NCI-H2227 (cell line): ENCODE results near the gene LPAR6.
"Not testable (repeated sequence)": the region's sequence is repeated elsewhere in the genome, so short reads cannot be mapped to it uniquely, and the experiment has no call there.

ENCODE experiments used
- DNase-seq: peaks from one replicate; lab custom pipeline; 2025; ENCODE audit not compliant: unreplicated experiment; lab: John Stamatoyannopoulos, UW

LPAR6 gene, protein sequence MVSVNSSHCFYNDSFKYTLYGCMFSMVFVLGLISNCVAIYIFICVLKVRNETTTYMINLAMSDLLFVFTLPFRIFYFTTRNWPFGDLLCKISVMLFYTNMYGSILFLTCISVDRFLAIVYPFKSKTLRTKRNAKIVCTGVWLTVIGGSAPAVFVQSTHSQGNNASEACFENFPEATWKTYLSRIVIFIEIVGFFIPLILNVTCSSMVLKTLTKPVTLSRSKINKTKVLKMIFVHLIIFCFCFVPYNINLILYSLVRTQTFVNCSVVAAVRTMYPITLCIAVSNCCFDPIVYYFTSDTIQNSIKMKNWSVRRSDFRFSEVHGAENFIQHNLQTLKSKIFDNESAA

DNA sequence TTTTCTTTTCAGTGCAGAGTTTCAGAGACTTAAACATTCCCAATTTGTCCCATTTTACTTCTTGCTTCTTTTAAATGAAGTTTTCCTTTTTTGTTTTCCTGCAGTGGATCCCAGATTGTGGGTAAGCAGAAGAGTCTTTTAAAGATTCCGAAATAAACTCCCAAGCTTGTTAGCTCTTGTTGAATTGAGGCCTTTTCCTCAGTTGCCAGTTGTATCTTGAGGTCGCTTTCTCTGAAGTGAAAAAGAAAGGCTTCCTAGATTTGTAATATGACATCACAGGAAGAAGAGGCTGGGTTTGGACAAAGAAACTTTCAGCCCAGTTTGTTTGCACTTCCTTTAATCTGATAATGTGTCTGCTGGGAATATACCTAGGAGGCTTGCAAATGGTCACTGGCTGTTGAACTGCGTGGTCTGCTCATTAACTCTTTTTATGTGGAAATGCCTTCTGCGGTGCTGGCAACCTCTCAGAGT, at the start of gene LPAR6:
LPAR6 (minus strand) TSS at position 233 of the 471 bp plus-strand sequence. CDS start 690 bp downstream, outside the sequence.
- no peak for DNase-seq

DNA sequence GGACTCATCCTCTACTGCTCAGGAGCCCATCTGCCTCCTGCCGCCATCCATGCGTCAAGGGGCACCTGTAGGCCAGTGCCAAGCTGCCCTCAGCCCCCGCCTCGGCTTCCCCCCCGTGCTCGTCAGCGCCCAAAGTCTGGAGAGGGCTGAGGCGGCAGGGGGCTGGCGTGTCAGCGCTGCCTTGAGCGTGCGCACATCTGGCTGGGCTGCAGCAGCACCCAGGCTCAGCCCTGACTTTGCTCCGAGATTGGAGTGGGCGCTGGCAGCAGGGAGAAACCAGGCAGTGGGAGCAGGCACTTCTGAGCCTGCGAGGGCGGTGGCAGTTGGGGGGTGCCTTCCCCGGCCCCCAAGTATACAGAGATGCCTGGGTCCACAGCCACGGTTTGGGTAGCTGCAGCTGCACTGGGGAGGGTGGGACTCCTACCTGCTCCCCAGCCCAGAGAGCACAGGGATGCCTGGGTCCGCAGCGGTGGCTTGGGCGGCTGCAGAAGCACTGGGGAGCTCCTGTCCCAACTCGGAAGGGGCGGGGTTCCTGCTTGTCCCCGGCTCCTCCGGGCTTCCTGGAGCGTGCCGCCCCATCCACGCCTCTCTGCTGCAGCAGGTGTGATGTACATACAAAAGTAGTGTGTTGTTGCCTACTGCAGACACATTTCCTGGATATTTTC, 44.8 kb upstream of the LPAR6 start:
- DNase-seq: no peak

DNA sequence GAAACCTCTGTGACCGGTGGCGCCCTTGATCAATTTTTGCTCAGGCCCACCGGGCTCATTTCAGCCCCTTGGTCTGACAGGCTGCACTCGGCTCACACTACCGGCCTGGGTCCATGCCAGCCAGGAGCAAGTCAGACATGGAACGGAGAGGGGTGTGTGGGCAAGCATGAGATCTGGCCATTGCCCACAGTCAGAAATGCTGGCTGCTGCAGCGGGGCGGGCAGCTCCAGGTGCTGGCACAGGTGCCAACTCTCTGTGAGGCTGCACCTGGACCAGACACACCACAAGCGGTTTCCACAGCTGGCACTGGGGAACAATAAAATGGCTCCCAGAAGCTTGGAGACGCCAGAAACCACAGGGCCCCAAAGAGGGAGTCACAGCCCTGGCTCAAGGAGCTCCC, 43.6 kb upstream of the LPAR6 start:
- DNase-seq: no peak

DNA sequence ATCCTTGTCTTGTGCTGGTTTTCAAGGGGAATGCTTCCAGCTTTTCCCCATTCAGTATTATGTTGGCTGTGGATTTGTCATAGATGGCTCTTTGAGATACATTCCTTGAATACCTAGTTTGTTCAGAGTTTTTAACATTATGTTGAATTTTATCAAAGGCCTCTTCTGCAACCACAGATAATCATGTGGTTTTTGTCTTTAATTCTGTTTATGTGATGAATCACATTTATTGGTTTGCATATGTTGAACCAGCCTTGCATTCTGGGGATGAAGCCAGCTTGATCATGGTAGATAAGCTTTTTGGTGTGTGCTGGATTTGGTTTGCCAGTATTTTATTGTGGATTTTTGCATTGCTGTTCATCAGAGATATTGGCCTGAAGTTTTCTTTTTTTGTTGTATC, 38.3 kb upstream of the LPAR6 start:
- DNase-seq: not testable (repeated sequence)

DNA sequence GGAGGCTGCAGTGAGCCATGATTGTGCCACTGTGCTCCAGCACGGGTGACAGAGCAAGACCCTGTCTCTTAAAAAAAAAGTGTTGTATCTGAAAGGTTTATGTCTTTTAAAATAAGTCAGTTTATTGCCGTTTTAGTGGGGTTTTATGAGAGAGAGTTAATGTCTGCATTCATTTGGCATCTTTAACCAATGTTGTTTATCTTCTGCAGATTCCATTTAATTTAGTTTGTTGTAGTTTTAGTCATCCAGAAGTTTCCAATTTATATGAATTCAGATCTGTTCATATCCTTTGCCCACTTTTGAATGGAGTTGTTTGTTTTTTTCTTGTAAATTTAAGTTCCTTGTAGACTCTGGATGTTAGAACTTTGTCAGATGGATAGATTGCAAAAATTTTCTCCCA, 36.7 kb upstream of the LPAR6 start:
- no peak for DNase-seq

DNA sequence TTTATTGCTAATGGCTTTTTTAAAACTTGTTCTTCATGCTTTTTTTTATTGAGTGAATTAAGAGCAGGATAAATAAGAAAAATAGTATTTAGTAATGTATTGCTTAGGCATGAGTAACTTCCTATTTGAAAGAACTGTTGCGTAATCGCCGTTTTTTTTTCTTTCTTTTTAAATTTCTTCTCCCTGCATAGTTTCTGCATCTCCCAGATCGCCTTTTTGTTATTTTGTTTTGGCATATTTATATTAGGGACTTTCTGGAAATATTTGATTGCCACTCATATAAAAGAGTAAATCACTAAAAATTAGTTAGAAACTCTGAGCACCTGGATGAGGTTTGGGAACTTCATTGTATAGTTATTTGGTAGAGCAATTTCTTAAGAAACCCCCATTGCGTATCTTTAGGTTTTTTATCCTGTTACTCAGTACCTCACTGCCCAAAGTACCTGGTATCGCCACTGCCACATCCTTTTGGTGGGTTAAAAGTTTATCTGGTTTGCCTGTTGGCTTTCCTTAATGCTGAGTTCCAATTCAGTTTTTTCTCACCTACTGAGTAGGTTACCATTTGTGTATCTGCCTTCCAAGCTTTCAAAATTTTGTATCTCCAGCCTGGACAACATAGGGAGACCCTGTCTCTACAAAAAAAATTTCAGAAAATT, 36.2 kb upstream of the LPAR6 start:
- no peak for DNase-seq

DNA sequence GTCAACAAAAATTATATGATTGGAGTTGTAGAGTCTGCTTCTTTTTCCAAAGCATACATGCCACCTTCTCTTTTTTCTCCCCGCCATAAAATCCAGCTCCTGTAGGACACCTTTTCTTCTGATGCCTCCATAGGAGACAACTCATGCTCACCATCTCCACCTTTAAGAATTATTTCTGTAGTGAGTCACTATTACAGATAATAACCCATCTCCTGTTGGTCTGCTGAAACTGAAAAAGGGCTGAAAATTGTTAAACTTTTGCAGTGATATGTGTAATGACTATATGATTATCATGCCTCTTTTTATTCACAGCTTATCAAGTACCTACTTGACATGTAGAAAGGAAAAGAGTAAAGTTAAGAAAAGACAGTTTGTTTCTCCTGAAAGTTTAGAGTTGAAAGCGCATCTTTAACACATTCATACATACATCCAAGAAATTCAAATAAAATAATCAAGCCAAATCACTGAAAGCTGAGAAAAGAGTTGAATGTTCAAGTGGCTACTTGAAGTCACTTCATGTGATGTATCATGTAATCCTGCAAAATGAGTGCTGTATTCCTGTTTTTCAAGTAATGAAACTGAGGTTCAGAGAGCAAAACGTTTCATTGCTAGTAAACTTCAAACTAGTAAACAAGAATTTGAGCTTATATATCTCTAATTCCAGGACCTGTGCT, 35.5 kb upstream of the LPAR6 start:
- no peak for DNase-seq

DNA sequence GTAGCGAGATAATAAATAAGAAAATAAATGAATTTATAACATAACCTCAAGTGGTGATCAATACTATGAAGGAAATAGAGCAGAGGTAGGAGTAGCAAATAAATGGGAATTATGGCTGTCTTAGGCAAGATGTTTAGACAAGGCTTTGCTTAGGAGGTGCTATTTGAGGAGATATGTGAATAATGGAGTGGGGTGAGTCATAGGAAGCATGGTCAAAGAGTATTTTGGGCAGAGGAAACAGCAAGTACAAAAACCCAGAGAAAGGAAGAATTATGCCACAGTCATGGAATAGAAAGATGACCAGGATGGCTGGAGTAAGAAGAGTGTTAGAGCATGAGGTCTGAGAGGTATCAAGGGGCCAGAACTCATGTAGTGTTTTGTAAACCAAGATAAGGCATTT, 33.6 kb upstream of the LPAR6 start:
- no peak for DNase-seq

DNA sequence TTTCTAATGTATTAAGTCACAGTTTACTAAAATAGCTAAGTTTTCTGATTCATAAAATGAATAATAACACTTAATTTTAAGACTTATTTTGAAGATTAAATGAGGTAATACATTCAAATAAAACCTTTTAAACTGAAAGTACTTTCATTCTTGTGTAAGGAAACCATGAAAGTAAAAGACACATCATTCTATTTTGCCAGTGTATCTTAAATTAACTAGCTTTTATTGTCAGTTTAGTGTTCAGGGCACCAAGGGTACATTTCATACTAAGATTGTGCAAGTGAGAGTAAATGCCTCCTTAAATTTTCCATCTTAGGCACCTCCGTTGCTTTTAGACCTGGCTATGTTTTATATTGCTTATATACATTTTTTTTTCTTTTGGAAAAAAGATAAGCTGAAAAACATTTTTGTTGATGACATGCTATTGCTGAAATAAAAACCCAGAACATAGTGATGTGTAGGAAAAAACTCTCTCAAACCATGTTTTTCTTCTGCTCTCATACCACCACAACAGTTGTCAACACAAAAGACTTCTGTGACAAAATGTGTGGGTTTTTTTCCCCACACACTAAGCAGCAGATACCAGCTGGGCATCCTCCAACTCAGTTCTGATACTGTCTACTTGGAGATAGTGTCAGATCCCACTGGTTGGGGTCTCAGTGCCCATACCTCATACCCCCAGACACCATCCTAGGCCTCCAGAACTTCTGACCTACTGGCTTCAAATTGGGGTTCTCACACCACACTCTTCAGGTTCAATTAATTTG, 30.7 kb upstream of the LPAR6 start:
- DNase-seq: no peak

DNA sequence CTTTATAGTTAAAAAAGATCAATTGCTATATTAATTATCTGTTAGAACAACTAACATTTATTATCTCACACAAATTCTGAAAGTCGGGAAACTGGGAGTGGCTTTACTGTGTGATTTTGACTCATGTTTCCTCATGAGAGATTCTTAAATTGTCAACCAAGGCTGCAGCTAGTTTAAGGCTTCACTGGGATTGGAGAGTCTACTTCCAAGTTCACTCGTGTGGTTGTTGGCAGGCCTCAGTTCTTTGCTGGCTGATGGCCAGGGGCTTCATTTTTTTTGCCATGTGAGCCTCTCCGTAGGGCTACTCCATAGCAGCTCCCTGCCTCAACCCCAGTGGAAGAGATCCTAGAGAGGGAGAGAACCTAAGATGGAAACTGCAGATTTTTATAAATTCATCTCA, 24.5 kb upstream of the LPAR6 start:
- no peak for DNase-seq

DNA sequence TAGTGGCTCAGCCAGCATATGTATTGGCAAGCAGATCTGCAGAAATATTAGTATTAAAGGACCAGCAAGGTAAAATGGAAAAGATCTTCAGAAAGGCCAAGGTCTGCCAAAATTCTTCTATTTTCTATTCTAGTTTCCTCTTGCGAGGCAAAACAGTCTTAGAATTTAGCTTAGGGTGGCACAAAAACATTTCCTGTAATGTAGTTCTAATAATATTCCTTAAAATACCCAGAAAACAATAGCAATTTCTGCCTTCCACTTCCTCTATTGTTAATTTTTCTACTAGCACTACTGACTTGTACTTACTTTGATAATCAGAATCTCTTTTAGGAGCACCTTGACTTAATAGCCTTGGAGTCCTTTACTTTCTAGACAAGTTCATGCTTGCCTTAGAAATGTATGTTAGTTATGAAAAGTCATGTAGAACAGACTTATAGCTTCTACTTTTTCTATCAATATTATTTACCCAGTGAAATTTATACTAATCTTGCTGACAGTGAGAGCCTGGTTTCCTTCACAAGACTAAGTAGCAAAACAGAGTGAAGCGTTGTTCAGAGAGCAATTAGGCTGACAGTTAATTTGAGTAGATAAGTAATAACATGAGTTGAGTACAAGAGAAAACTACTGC, 23.9 kb upstream of the LPAR6 start:
- DNase-seq: no peak

DNA sequence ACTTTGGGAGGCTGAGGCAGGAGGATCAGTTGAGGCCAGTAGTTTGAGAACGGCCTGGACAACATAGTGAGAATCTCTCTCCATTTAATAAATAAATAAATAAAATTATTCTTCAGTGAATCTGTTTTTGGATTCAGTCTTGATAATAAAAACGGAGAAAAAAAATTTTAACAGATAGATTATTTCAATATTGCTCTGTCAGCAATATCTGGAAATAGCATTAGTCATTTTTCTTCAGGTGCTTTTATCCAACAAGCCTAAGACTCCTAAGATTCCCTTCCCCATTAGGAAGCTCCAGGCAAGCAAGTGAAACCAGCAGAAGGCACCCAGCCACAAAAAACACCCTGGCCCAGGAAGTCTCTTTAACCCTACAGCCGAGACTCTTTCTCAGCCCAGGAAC, 21.3 kb upstream of the LPAR6 start:
- DNase-seq: no peak

DNA sequence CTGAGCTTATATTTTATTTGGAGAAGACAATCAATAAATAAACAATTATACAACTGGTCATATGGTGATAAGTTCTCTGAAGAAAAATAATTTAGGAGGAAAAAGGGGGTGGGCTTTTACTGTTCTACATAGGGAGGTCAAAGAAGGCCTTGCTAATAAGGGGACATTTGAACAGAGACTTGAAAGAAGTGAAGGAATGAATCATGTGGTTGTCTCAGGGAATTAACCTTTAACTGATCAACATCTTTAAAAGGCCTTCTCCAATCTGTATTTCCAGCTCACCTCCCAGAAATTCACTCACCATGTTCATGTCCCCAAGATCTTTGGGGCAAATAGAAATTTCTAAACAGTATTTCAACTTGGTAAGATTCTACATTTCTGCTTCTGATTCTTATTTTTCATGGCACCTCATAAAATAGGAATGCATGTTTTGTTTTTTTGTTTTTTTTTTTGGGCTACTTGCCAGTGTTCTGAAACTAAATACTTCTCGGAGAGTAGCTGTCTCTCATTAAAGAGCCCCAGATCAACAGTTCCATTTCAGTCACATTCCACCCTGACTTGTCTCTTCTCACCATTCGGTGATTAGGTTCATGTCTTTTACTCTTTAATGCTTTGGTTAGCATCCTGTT, 19.2 kb upstream of the LPAR6 start:
- DNase-seq: no peak

DNA sequence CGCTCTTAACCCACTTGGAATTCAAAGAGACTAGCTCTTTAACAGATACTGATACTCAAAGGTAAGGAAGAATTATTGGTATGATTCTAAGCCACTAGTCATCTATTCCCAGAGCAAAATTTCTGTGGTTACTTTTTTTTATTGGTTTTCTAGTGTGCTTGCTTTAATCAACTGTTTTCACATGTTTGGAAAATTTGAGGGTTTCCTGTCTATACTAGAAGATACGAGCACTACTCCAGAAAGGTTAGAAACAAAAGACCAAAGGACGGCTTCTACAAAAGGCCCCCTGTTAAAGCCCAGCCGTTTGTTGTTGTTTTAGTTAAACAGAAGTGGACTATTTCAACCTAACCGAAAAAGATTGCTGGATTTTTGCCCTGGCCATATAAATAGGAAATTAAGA, 18.5 kb upstream of the LPAR6 start:
- no peak for DNase-seq

DNA sequence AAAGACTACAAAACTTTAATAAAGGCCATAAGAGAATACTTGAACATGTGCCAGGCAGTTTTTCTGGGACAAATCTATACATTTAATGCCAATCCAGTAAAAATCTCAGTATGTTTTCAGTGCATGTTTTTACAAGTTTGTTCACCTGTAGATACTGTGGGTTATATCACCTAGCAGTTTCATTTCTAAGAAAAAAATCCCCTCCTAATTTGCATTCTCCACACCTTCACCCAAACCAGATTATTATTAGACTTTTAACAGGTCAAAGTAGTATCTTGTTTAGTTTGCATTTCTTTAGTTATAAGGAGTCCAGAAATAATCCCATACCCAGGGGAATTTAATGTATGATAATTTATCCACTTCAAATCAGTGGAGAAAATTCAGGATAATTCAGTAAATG, 17.0 kb upstream of the LPAR6 start:
- no peak for DNase-seq

DNA sequence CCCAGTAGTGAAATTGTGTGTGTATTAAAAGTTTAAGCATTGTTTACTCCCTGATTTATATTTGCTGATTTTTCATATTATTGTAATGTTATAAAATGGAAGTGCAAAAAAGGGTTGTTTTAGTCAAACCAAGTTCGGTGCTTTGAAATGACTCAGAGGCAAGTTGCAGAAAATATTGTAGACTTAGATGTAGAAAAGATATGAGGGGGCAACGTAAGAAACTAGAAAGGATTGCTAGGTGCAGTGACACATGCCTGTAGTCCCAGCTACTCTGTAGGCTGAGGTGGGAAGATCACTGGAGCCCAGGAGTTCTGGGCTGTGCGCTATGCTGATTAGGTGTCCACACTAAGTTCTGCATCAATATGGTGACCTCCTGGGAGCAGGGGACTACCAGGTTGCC, 16.1 kb upstream of the LPAR6 start:
- DNase-seq: no peak

DNA sequence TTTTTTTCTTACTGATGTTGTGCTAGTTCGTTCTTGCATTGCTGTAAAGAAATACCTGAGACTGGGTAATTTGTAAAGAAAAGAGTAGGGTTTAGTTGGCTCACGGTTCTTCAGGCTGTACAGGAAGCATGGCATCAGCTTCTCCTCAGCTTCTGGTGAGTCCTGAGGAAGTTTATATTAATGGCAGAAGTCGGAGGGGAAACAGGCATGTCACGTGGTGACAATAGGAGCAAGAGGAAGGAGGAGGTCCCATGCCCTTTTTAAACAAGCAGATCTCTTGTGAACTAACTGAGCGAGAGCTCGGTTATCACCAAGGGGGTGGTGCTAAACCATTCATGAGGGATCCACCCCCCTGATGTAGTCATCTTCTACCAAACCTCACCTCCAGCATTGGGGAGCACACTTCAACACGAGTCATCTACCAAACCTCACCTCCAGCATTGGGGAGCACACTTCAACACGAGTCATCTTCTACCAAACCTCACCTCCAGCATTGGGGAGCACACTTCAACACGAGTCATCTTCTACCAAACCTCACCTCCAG, 13.9 kb upstream of the LPAR6 start:
- not testable (repeated sequence) for DNase-seq

DNA sequence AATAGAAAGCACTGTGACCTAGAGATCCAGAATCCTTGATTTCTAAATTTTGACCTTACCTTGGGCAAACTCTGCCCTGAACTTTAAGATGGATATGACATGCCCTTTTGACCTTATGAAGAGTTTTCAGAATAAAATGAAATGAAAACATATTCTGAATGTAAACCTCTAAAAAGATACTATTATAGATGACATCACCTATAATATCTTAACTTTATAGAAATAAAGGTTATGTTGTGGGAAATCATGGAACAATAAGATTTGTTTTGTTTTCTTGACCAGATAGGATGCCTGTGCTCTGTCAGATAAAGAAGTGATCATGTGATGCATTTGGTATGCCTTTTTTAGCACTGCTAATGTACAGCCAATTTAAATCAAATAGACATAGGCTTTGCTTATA, 13.1 kb upstream of the LPAR6 start:
- no peak for DNase-seq

DNA sequence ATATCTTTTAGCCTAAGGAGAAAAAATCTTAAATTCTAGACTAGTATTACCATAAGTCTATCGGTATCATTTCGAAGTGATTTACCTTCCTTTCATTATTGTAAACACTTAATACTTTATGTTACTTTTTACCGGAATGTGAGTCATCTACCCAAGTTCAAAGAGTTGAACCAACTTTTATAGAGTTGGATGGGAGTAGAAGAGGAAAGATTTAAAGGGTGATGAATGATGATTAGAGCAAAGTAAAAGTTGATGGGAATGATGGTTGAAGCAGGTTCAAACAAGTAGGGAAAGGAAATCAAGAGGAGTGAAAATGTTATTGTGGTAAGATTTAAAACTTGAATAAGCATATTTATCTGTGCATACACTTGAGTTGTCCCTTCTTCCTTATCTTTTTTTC, 11.3 kb upstream of the LPAR6 start:
- no peak for DNase-seq

DNA sequence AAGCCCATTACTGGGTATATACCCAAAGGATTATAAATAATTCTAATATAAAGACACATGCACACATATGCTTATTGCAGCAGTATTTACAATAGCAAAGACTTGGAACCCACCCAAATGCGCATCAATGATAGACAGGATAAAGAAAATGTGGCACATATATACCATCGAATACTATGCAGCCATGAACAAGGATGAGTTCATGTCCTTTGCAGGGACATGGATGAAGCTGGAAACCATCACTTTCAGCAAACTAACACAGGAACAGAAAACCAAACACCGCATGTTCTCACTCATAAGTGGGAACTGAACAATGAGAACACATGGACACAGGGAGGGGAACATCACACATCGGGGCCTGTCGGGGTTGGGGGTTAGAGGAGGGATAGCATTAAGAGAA, 9.1 kb upstream of the LPAR6 start:
- DNase-seq: not testable (repeated sequence)
